ENCODE data around the gene PLCXD3. TPM values are rescaled to one million over a fixed set of nuclear protein-coding genes. Genes with fewer than 3 reads are reported as not detected.

Gene PLCXD3
- total RNA-seq, 1 donor from 2014 or later: not detected

DNA sequence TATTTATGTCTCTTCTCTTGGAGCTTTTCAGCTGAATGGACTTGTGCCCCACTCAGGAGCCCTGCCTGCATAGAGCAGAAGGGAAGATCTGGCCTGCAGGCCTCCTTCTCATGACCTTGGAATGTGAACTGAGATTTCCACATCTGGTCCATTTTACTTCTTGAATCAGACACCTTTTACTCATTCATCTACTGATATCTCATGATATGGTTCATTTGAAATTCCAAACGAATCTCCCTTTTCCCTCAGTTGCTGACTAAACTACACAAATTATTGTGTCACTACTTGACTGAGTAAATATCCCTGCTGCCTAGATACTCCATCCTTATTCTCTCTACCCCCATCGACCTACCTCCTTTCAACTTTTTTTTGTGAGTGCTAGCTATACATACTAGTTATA, 138.7 kb downstream of the PLCXD3 start:
- DNase-seq (no peak), ATAC-seq (ENCODE audit: low read depth) (no peak)
- Mint-ChIP-seq H3K36me3 (ENCODE audit: low read depth) (no peaks in the 10 kb centered on the region), H3K4me3 (no peak overlapping the region), H3K4me1 (no peaks in the 10 kb centered on the region), H3K9me3 (no peaks in the 10 kb centered on the region), H3K27ac (no peak overlapping the region), H3K27me3 (no peaks in the 10 kb centered on the region)
- TF ChIP-seq, protein P1, sequence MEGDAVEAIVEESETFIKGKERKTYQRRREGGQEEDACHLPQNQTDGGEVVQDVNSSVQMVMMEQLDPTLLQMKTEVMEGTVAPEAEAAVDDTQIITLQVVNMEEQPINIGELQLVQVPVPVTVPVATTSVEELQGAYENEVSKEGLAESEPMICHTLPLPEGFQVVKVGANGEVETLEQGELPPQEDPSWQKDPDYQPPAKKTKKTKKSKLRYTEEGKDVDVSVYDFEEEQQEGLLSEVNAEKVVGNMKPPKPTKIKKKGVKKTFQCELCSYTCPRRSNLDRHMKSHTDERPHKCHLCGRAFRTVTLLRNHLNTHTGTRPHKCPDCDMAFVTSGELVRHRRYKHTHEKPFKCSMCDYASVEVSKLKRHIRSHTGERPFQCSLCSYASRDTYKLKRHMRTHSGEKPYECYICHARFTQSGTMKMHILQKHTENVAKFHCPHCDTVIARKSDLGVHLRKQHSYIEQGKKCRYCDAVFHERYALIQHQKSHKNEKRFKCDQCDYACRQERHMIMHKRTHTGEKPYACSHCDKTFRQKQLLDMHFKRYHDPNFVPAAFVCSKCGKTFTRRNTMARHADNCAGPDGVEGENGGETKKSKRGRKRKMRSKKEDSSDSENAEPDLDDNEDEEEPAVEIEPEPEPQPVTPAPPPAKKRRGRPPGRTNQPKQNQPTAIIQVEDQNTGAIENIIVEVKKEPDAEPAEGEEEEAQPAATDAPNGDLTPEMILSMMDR (IDR thresholded peaks at IDR 0.05): no peak
- ChIA-PET CTCF (no interaction called here), POLR2A (no interaction called here)
- intact Hi-C loops (cut with micrococcal nuclease): no loop called here

DNA sequence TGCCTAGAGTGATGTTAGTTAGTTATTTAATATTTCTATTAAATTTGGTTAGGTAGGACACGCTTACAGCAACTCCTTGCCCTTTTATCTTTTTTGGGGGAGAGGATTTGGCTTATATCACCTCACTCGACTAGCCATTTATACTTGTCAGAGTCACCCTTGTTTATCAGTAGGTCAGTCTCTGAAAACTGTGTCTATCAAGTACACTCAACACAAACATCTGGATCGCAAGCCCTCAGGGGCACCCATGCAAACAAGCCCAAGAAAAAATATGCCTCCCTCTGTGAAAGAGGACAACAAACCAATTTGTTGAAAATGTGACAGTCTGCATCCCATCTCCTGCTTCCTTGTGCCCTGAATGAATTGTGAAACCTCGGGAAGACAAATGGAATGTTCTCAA, 139.9 kb downstream of the PLCXD3 start:
- CTCF ChIA-PET: no interaction called here
- POLR2A ChIA-PET: no interaction called here
- DNase-seq (no peak), ATAC-seq (ENCODE audit: low read depth) (no peak)
- intact Hi-C loops (cut with micrococcal nuclease): no loop called here
- no peaks in the 10 kb centered on the region for H3K27me3 Mint-ChIP-seq
- H3K9me3 Mint-ChIP-seq: no peaks in the 10 kb centered on the region
- H3K4me3 Mint-ChIP-seq: no peak overlapping the region
- no peaks in the 10 kb centered on the region for H3K36me3 Mint-ChIP-seq (ENCODE audit: low read depth)
- no peaks in the 10 kb centered on the region for H3K4me1 Mint-ChIP-seq
- H3K27ac Mint-ChIP-seq: no peak overlapping the region
- TF ChIP-seq, protein P1 (IDR thresholded peaks at IDR 0.05): no peak

- no peak overlapping the region for H3K4me3 Mint-ChIP-seq
- TF ChIP-seq, protein P1 (IDR thresholded peaks at IDR 0.05): no peak
- CTCF ChIA-PET: no interaction called here
- no peaks in the 10 kb centered on the region for H3K9me3 Mint-ChIP-seq
- no peaks in the 10 kb centered on the region for H3K4me1 Mint-ChIP-seq
- intact Hi-C loops (cut with micrococcal nuclease): no loop called here
- POLR2A ChIA-PET: no interaction called here
- H3K36me3 Mint-ChIP-seq (ENCODE audit: low read depth): no peaks in the 10 kb centered on the region
- no peak for DNase-seq
- no peak overlapping the region for H3K27ac Mint-ChIP-seq
- H3K27me3 Mint-ChIP-seq: no peaks in the 10 kb centered on the region
- no peak for ATAC-seq (ENCODE audit: low read depth)
Measured at GRCh38 chr5:41369799-41370198, 140.6 kb downstream of the PLCXD3 start.

DNA sequence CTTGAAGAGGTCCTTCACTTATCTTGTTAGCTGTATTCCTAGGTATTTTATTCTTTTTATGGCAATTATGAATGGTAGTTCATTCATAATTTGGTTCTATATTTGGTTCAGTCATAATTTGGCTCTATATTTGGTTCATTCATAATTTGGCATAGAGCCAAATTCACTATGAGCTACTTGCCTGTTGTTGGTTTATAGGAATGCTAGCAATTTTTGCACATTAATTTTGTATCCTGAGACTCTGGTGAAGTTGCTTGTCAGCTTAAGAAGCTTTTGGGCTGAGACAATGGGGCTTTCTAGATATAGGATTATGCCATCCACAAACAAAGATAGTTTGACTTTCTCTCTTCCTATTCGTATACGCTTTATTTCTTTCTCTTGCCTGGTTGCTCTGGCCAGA, 142.2 kb downstream of the PLCXD3 start:
- Mint-ChIP-seq H3K4me3 (no peak overlapping the region), H3K4me1 (no peaks in the 10 kb centered on the region), H3K27me3 (no peaks in the 10 kb centered on the region), H3K36me3 (ENCODE audit: low read depth) (no peaks in the 10 kb centered on the region), H3K27ac (no peak overlapping the region), H3K9me3 (no peaks in the 10 kb centered on the region)
- DNase-seq (no peak), ATAC-seq (ENCODE audit: low read depth) (no peak)
- ChIA-PET CTCF (no interaction called here), POLR2A (no interaction called here)
- intact Hi-C loops (cut with micrococcal nuclease): no loop called here
- TF ChIP-seq, protein P1 (IDR thresholded peaks at IDR 0.05): no peak

GRCh38 chr5:41365369-41365768, 145.0 kb downstream of the PLCXD3 start:
- POLR2A ChIA-PET: no interaction called here

More at GRCh38 chr5:41365369-41365768, 145.0 kb downstream of the PLCXD3 start:
- no peaks in the 10 kb centered on the region for H3K9me3 Mint-ChIP-seq
- no peaks in the 10 kb centered on the region for H3K4me1 Mint-ChIP-seq
- intact Hi-C loops (cut with micrococcal nuclease): no loop called here
- no peaks in the 10 kb centered on the region for H3K27me3 Mint-ChIP-seq
- no peaks in the 10 kb centered on the region for H3K36me3 Mint-ChIP-seq (ENCODE audit: low read depth)
- no peak overlapping the region for H3K27ac Mint-ChIP-seq
- ATAC-seq (ENCODE audit: low read depth) (no peak), DNase-seq (no peak)
- H3K4me3 Mint-ChIP-seq: no peak overlapping the region
- TF ChIP-seq, protein P1 (IDR thresholded peaks at IDR 0.05): no peak
- CTCF ChIA-PET: no interaction called here

Measured in activated B cell treated with CpG ODN at 0.5 μM for 24 hours (primary cell).